Fibroblast of lung (primary cell): Measurements from ENCODE around the gene GSN. TPM values are rescaled to one million over a fixed set of nuclear protein-coding genes. Genes with fewer than 3 reads are reported as not detected.

Source experiments
- DNase-seq, 2 donors: peaks; one replicate each; pipeline versions ENCODE4 v3.0.0 to v3.0.0-alpha.2; 2010; ENCODE audit warnings: low read depth in 2 of 2
- H2AFZ ChIP-seq: 2 replicates; pipeline ENCODE4 v1.5.1; 2012; ENCODE audit warnings: low read length, control low read depth, inconsistent platforms
- H3K27ac ChIP-seq: 2 replicates; pipeline ENCODE4 v1.5.1; 2011; ENCODE audit warnings: low read length, control low read depth; ENCODE audit not compliant: insufficient read depth
- H3K27me3 ChIP-seq: 2 replicates; pipeline ENCODE4 v1.5.1; 2011; ENCODE audit warnings: mild to moderate bottlenecking, low read length; ENCODE audit not compliant: control insufficient read depth, insufficient read depth
- H3K36me3 ChIP-seq: 2 replicates; pipeline ENCODE4 v1.5.1; 2011; ENCODE audit warnings: low read length; ENCODE audit not compliant: control insufficient read depth, insufficient read depth
- H3K4me1 ChIP-seq: 2 replicates; pipeline ENCODE4 v1.5.1; 2011; ENCODE audit warnings: low read length; ENCODE audit not compliant: control insufficient read depth, insufficient read depth; ENCODE audit errors: extremely low read depth
- H3K4me2 ChIP-seq: 2 replicates; pipeline ENCODE4 v1.5.1; 2011; ENCODE audit warnings: low read length, control low read depth; ENCODE audit not compliant: insufficient read depth; ENCODE audit errors: extremely low read depth
- H3K4me3 ChIP-seq, 4 experiments: fragments of 200-600 bp in 1 of 4; sonication (generic) in 1 of 4; replicated peaks in 1 of 4; 2 replicates each; pipeline ENCODE4 v1.5.1; 2011 to 2016; ENCODE audit warnings: low read length in 4 of 4, low read depth in 3 of 4, mild to moderate bottlenecking in 3 of 4, control low read depth in 2 of 4, inconsistent platforms in 1 of 4, mixed read lengths in 1 of 4; ENCODE audit not compliant: insufficient read depth in 1 of 4; ENCODE audit errors: control extremely low read depth in 1 of 4
- H3K79me2 ChIP-seq: 2 replicates; pipeline ENCODE4 v1.5.1; 2012; ENCODE audit warnings: mild to moderate bottlenecking, low read length, inconsistent platforms; ENCODE audit not compliant: control insufficient read depth, insufficient read depth
- H3K9ac ChIP-seq: 2 replicates; pipeline ENCODE4 v1.5.1; 2011; ENCODE audit warnings: mild to moderate bottlenecking, low read length, control low read depth; ENCODE audit not compliant: insufficient read depth
- H3K9me3 ChIP-seq: 2 replicates; pipeline ENCODE4 v1.5.1; 2012; ENCODE audit warnings: low read depth, low read length; ENCODE audit not compliant: control insufficient read depth, insufficient read depth
- H4K20me1 ChIP-seq: 2 replicates; pipeline ENCODE4 v1.5.1; 2011; ENCODE audit warnings: low read length; ENCODE audit not compliant: control insufficient read depth, insufficient read depth; ENCODE audit errors: extremely low read depth
- EZH2 ChIP-seq: IDR thresholded peaks from 2 replicates; pipeline ENCODE4 v1.5.1; 2012; ENCODE audit warnings: low read length, control low read depth, mild to moderate bottlenecking; ENCODE audit errors: missing control alignments
- polyA plus RNA-seq, 2 donors: library from polyadenylated mRNA; depleted of rRNA in 1 of 2; stranded (reverse) in 1 of 2; unstranded in 1 of 2; fragments of >200 nt; gene quantifications; 2 replicates each; pipeline ENCODE4 v1.2.1, GENCODE V29; 2011 to 2012; ENCODE audit warnings: missing spikeins in 1 of 2
- total RNA-seq: library from RNA; depleted of rRNA; stranded (reverse); fragments of >200 nt; gene quantifications from 2 replicates; pipeline ENCODE4 v1.2.1, GENCODE V29; 2014
- TF ChIP-seq, protein P1 (sequence below), 2 donors: IDR thresholded peaks in 1 of 2; conservative IDR thresholded peaks in 1 of 2; 1 replicate in 1 of 2; 2 replicates in 1 of 2; pipeline ENCODE4 v1.5.1; 2011 to 2012; ENCODE audit warnings: low read length in 2 of 2, control low read depth in 1 of 2, inconsistent platforms in 1 of 2, low read depth in 1 of 2, mild to moderate bottlenecking in 1 of 2

GSN gene
- total and polyA plus RNA-seq, 2 donors (not counting 1 experiment from before 2014, with no cell fraction given): 432 to 588 TPM

GRCh38 chr9:121368745-121369144, 100.8 kb downstream of the GSN start:
- Histone ChIP-seq H3K79me2 (peaks cover 60% of the 10 kb centered on the region), H3K27ac (peak overlapping the region; percentile 93), H3K9me3 (no peaks in the 10 kb centered on the region), H3K4me3 (peak overlapping the region; percentile 73 to 89 (median 76)), H3K4me1 (peaks cover 15% of the 10 kb centered on the region), H4K20me1 (no peaks in the 10 kb centered on the region), H3K4me2 (peak overlapping the region; percentile 91), H3K36me3 (no peaks in the 10 kb centered on the region), H3K9ac (peak overlapping the region; percentile 92), H3K27me3 (no peaks in the 10 kb centered on the region), H2AFZ (no peak overlapping the region)
- no peak for DNase-seq
- TF ChIP-seq, protein P1, sequence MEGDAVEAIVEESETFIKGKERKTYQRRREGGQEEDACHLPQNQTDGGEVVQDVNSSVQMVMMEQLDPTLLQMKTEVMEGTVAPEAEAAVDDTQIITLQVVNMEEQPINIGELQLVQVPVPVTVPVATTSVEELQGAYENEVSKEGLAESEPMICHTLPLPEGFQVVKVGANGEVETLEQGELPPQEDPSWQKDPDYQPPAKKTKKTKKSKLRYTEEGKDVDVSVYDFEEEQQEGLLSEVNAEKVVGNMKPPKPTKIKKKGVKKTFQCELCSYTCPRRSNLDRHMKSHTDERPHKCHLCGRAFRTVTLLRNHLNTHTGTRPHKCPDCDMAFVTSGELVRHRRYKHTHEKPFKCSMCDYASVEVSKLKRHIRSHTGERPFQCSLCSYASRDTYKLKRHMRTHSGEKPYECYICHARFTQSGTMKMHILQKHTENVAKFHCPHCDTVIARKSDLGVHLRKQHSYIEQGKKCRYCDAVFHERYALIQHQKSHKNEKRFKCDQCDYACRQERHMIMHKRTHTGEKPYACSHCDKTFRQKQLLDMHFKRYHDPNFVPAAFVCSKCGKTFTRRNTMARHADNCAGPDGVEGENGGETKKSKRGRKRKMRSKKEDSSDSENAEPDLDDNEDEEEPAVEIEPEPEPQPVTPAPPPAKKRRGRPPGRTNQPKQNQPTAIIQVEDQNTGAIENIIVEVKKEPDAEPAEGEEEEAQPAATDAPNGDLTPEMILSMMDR (conservative IDR thresholded peaks at IDR 0.05 in 1 of 2, IDR thresholded peaks at IDR 0.05 in 1 of 2; ENCODE audit: low read depth in 1 of 2, low read length in 2 of 2): no peak
- no peak for TF ChIP-seq EZH2

DNA sequence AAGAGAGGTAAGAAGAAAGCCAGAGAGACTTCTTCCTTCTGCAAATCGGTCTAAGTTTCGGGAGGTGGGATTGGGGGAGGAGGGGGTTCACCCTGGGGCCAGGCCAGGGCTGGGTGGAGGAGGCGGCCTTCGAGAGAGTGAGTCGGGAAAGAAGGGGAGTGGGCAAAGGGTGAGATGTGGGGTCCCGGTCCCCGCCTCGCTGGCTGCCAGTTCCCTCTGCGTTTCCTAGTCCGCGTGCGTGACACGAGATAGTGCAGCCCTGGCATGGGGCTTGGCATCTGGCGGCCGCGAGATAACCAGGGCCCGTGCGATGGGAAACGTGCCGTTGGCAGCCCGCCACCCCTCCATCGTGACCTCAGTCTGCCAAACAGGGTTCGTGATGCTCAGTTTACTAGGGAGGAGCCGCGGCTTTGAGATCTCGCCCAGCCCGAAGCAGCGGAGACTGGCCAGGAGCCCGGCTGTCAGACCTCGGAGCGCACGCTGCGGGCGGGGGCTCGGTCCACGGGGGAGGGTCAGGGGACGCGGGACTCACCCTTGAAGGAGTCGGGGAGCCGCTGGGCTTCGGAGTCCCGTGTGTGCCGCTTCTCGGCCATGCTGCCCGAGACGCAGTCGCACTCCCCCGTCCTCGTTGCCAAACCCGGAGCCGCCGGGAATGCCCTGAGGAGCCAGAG, 101.8 kb downstream of the GSN start, which contains the start of gene STOM:
STOM (minus strand) TSS at position 656 of the 671 bp plus-strand sequence; CDS start at position 593, 63 bp downstream.
- H2AFZ ChIP-seq: peak within 1 kb of the TSS; percentile 74
- peak within 1 kb of the TSS; percentile 91 for H3K4me2 ChIP-seq
- H3K4me3 ChIP-seq: peak within 1 kb of the TSS; percentile 73 to 89 (median 76)
- H3K9ac ChIP-seq: peak within 1 kb of the TSS; percentile 92
- no peak for TF ChIP-seq EZH2
- TF ChIP-seq, protein P1 (conservative IDR thresholded peaks at IDR 0.05 in 1 of 2, IDR thresholded peaks at IDR 0.05 in 1 of 2; ENCODE audit: low read depth in 1 of 2, low read length in 2 of 2): no peak
- peaks cover 16% of the 10 kb centered on the region for H3K4me1 ChIP-seq
- H3K27ac ChIP-seq: peak within 1 kb of the TSS; percentile 93
- peak; percentile 74 to 94 for DNase-seq
- H3K79me2 ChIP-seq: peaks cover 50% of the 10 kb centered on the region
- no peaks in the 10 kb centered on the region for H3K27me3 ChIP-seq
- H4K20me1 ChIP-seq: no peaks in the 10 kb centered on the region
- H3K36me3 ChIP-seq: no peaks in the 10 kb centered on the region
- H3K9me3 ChIP-seq: no peaks in the 10 kb centered on the region

- Histone ChIP-seq H4K20me1 (no peaks in the 10 kb centered on the region), H3K36me3 (no peaks in the 10 kb centered on the region), H3K79me2 (peaks cover 32% of the 10 kb centered on the region), H3K4me2 (no peak overlapping the region), H3K4me3 (no peak overlapping the region), H3K9ac (no peak overlapping the region), H3K4me1 (peaks cover 13% of the 10 kb centered on the region), H3K9me3 (no peaks in the 10 kb centered on the region), H3K27ac (peak overlapping the region; percentile 23), H3K27me3 (no peaks in the 10 kb centered on the region), H2AFZ (no peak overlapping the region)
- no peak for DNase-seq
- TF ChIP-seq EZH2: no peak
- TF ChIP-seq, protein P1 (conservative IDR thresholded peaks at IDR 0.05 in 1 of 2, IDR thresholded peaks at IDR 0.05 in 1 of 2; ENCODE audit: low read depth in 1 of 2, low read length in 2 of 2): no peak
Observed at GRCh38 chr9:121371495-121372061, 103.6 kb downstream of the GSN start.
